Sigmoid colon (tissue), 4 donors: ENCODE data around the gene GPC3.

Experiments
- CTCF ChIP-seq, 4 experiments: fragments of 450-650 bp in 3 of 4; fragments of 200-600 bp in 1 of 4; IDR thresholded peaks; one replicate each; pipeline ENCODE4 v1.5.1; 2016 to 2019; ENCODE audit warnings: antibody characterized with exemption in 4 of 4, mild to moderate bottlenecking in 3 of 4, moderate library complexity in 2 of 4
- EP300 ChIP-seq, 4 donors: sonication (generic); formaldehyde crosslinking; IDR thresholded peaks; one replicate each; pipeline ENCODE4 v1.6.1; 2017; ENCODE audit warnings: antibody characterized with exemption in 4 of 4
- POLR2A ChIP-seq, 2 donors: fragments of 450-650 bp; IDR thresholded peaks; one replicate each; pipeline ENCODE4 v1.6.1; 2016; ENCODE audit warnings: antibody characterized with exemption in 2 of 2, mild to moderate bottlenecking in 2 of 2, moderate library complexity in 2 of 2
- POLR2AphosphoS5 ChIP-seq, 4 donors: sonication (generic); formaldehyde crosslinking; IDR thresholded peaks; one replicate each; pipeline ENCODE4 v1.6.1; 2017; ENCODE audit warnings: antibody characterized with exemption in 4 of 4

GRCh38 chrX:133715715-133716114 lies 269.7 kb downstream of the GPC3 start:
- TF ChIP-seq CTCF (IDR thresholded peaks at IDR 0.05) (no peak), EP300 (IDR thresholded peaks at IDR 0.05) (no peak), POLR2A (IDR thresholded peaks at IDR 0.05) (no peak), POLR2AphosphoS5 (IDR thresholded peaks at IDR 0.05) (no peak)
